Endothelial cell (in vitro differentiated cells): ENCODE data around the gene CORO2B. TPM values are rescaled to one million over a fixed set of nuclear protein-coding genes. Genes with fewer than 3 reads are reported as not detected.
A peak's percentile ranks its signal among the peaks of the same experiment; 100 is the strongest.

Experiments
- DNase-seq: peaks from one replicate; pipeline ENCODE4 v3.0.0; 2021; ENCODE audit warnings: low spot score
- H3K27ac Mint-ChIP-seq: one replicate; pipeline ENCODE4 v1.8.0; 2021; ENCODE audit warnings: mixed read lengths, inconsistent platforms; ENCODE audit not compliant: unreplicated experiment
- H3K27me3 Mint-ChIP-seq: one replicate; pipeline ENCODE4 v1.8.0; 2021; ENCODE audit warnings: mild to moderate bottlenecking, moderate library complexity, mixed read lengths, inconsistent platforms; ENCODE audit not compliant: unreplicated experiment
- H3K36me3 Mint-ChIP-seq: one replicate; pipeline ENCODE4 v1.8.0; 2021; ENCODE audit warnings: mild to moderate bottlenecking, low read depth, mixed read lengths, inconsistent platforms; ENCODE audit not compliant: unreplicated experiment
- H3K4me1 Mint-ChIP-seq: one replicate; pipeline ENCODE4 v1.8.0; 2021; ENCODE audit warnings: mild to moderate bottlenecking, mixed read lengths, inconsistent platforms; ENCODE audit not compliant: unreplicated experiment
- H3K4me3 Mint-ChIP-seq: one replicate; pipeline ENCODE4 v1.8.0; 2021; ENCODE audit warnings: mild to moderate bottlenecking, mixed read lengths, inconsistent platforms; ENCODE audit not compliant: unreplicated experiment
- H3K9me3 Mint-ChIP-seq: one replicate; pipeline ENCODE4 v1.8.0; 2021; ENCODE audit warnings: mixed read lengths, inconsistent platforms; ENCODE audit not compliant: unreplicated experiment
- total RNA-seq: library from RNA; stranded (reverse); fragmentation: NEBNext Ultra II Directional; extraction: Animal tissue kit (Norgen Biotek cat#: 25700); gene quantifications from one replicate; pipeline ENCODE4 v1.2.1, GENCODE V29; 2021; ENCODE audit not compliant: unreplicated experiment
- TF ChIP-seq, protein P1 (sequence below): fragments of 200-600 bp; sonication (generic); IDR thresholded peaks from one replicate; pipeline ENCODE4 v1.5.0; 2021; ENCODE audit warnings: antibody characterized with exemption; ENCODE audit not compliant: unreplicated experiment

The CORO2B gene
- total RNA-seq, 1 donor from 2014 or later = 71.7 TPM

DNA sequence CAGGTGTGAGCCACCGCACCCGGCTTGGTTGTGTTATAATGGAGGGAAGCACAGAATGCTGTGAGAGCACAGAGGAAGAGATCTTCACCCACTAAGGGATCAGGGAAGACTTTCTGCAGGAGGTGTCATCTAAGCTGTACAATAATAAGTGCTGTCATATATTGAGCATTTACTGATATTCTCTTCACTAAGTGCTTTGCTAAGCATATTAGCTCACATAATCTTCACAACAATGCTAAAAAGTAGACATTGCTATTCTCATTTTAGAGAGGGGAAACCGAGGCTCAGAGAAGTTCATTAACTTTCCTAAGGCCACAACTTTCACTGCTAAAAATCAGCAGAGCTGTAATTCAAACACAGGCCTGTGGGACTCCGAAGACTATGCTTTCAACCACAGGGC, 115.3 kb downstream of the CORO2B start:
- TF ChIP-seq, protein P1, sequence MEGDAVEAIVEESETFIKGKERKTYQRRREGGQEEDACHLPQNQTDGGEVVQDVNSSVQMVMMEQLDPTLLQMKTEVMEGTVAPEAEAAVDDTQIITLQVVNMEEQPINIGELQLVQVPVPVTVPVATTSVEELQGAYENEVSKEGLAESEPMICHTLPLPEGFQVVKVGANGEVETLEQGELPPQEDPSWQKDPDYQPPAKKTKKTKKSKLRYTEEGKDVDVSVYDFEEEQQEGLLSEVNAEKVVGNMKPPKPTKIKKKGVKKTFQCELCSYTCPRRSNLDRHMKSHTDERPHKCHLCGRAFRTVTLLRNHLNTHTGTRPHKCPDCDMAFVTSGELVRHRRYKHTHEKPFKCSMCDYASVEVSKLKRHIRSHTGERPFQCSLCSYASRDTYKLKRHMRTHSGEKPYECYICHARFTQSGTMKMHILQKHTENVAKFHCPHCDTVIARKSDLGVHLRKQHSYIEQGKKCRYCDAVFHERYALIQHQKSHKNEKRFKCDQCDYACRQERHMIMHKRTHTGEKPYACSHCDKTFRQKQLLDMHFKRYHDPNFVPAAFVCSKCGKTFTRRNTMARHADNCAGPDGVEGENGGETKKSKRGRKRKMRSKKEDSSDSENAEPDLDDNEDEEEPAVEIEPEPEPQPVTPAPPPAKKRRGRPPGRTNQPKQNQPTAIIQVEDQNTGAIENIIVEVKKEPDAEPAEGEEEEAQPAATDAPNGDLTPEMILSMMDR = no peak
- H3K27me3 Mint-ChIP-seq = peaks cover 2% of the 10 kb centered on the region
- peak overlapping the region; percentile 61 for H3K27ac Mint-ChIP-seq
- H3K9me3 Mint-ChIP-seq = no peaks in the 10 kb centered on the region
- DNase-seq = no peak
- peaks cover 23% of the 10 kb centered on the region for H3K36me3 Mint-ChIP-seq
- peak overlapping the region; percentile 21 for H3K4me3 Mint-ChIP-seq
- peaks cover 31% of the 10 kb centered on the region for H3K4me1 Mint-ChIP-seq

DNA sequence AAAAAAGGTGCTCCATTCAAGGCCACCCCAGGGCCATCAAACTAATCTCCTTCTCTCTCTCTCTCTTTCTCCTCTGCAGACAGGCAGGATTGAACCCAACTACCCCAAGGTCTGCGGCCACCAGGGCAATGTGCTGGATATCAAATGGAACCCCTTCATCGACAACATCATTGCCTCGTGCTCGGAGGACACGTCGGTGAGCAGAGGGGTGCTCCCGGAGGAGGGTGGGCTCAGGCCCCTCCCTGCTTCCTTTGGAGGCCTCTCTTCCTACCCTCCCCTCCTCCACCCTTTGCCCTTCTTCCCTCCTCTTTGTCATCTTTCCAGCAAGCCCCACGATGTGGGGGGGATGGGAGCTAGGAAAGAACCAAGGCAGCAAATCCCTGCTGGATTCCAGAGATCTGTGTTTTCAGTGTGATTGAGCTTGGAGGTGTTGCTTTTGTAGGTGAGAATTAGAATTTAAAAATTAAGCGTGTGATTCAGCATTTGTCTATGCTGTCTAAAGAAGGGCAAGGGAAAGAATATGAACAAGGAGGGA, 116.3 kb downstream of the CORO2B start:
- no peak overlapping the region for H3K27ac Mint-ChIP-seq
- no peaks in the 10 kb centered on the region for H3K9me3 Mint-ChIP-seq
- peaks cover 24% of the 10 kb centered on the region for H3K36me3 Mint-ChIP-seq
- H3K4me1 Mint-ChIP-seq = peaks cover 33% of the 10 kb centered on the region
- DNase-seq = no peak
- TF ChIP-seq, protein P1 = no peak
- H3K27me3 Mint-ChIP-seq = peaks cover 2% of the 10 kb centered on the region
- H3K4me3 Mint-ChIP-seq = no peak overlapping the region

DNA sequence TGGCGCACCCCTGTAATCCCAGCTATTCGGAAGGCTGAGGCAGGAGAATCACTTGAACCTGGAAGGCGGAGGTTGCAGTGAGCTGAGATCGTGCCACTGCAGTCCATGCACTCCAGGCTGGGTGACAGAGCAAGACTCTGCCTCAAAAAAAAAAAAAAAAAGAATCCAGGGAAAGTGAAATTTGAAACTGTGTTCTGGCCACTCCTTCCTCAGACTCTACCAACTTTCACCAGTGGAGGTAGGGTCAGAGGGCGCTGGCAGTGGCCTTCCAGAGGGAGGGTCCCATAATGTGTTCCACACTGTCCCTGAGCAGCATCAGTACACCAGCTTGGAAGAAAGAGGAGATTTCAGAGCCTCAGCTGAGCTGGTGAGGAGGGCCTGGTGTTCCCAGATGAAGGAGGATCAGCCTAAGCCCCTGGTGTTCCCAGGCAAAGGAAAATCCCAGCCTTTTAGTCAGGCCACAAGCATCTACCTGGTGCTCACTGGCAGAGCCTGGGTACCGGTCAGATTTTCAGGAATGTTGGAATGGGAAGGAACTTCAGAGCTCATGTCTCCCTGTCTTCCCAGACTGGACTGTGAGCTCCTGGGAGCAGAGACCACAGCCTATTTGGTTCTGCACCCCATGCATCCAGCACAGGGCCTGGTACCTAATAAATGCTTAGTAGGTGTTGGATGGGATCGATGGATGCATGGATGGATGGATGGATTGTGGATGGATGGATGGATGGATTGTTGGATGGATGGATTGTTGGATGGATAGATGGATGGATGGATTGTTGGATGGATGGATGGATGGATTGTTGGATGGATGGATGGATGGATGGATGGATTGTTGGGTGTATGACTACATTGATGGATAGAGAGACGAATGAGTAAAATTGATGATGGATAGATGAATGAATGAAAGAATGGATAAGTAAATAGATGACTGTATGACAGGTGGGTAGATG, 117.9 kb downstream of the CORO2B start:
- H3K4me1 Mint-ChIP-seq = peaks cover 41% of the 10 kb centered on the region
- no peak for DNase-seq
- H3K36me3 Mint-ChIP-seq = peaks cover 24% of the 10 kb centered on the region
- TF ChIP-seq, protein P1 = no peak
- peaks cover 4% of the 10 kb centered on the region for H3K27me3 Mint-ChIP-seq
- peak overlapping the region; percentile 29 for H3K4me3 Mint-ChIP-seq
- H3K9me3 Mint-ChIP-seq = no peaks in the 10 kb centered on the region
- peak overlapping the region; percentile 61 for H3K27ac Mint-ChIP-seq

DNA sequence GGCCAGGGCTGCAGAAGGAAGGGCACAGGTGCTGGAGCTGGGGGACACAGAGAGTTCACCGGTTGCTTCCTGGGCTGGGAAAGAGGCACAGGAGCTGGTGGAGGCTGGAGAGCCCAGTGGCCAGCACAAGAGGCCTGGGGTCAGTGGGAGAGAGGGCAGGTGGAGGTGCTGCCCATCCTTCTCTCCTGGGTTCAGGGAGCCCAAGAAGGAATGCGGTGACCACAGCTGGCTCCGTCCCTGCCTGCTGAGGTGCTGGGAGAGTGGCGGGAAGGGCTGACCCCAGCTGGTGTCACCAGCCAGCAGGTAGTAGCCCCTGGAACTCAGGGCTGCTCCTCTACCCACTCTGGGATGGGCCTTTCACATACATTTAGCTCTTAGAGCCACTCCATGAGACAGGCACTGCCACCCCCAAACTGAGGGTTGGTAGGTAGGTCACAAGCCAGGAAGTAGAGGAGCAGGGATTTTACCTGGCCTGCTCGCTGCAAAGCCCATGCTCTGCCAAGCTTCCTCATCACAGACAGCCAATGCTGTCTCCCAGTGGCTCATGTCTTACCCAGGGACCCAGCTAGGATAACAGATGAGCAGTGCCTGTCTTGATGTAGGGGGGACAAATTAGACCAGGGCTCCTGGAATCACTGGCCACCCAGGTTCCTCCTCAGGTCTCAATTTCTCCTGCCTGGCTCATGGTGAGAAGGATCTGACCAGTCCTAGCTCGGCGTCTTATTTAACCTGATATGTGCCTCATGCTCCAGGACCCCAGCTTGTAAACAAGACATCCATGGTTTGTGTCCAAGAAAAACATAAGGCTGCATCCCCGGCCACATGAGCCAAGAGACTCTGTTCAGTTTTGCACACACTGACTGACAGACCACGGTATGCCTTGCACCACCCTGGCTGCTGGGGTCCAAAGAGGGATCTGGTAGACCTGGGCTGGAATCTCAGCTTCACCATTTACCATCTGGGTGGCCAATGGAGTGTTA, 119.2 kb downstream of the CORO2B start:
- H3K4me3 Mint-ChIP-seq = peak overlapping the region; percentile 29
- H3K27ac Mint-ChIP-seq = no peak overlapping the region
- no peak for DNase-seq
- peaks cover 24% of the 10 kb centered on the region for H3K36me3 Mint-ChIP-seq
- TF ChIP-seq, protein P1 = no peak
- peaks cover 38% of the 10 kb centered on the region for H3K4me1 Mint-ChIP-seq
- no peaks in the 10 kb centered on the region for H3K9me3 Mint-ChIP-seq
- peaks cover 8% of the 10 kb centered on the region for H3K27me3 Mint-ChIP-seq
